Measurements from ENCODE around the gene USP40.

USP40 gene

GRCh38 chr2:233456111-233456510 is 110.5 kb downstream of the USP40 start:
- no peak for DNase-seq

GRCh38 chr2:233455491-233455890 is 111.1 kb downstream of the USP40 start:
- DNase-seq = no peak

- DNase-seq = no peak
Measured at GRCh38 chr2:233455006-233455405, 111.6 kb downstream of the USP40 start.

GRCh38 chr2:233453916-233454315 is 112.7 kb downstream of the USP40 start:
- no peak for DNase-seq

- no peak for DNase-seq
Measured at GRCh38 chr2:233453111-233453915, 113.3 kb downstream of the USP40 start.

- no peak for DNase-seq
Measured at GRCh38 chr2:233451950-233452349, 114.6 kb downstream of the USP40 start.

- no peak for DNase-seq
Measured at GRCh38 chr2:233450864-233451575, 115.6 kb downstream of the USP40 start.

- DNase-seq = no peak
Measured at GRCh38 chr2:233449921-233450863, 116.4 kb downstream of the USP40 start.

GRCh38 chr2:233449081-233449901 is 117.3 kb downstream of the USP40 start:
- peak in 1 of 2 experiments; percentile 32 for DNase-seq

- no peak for DNase-seq
Measured at GRCh38 chr2:233448575-233448974, 118.0 kb downstream of the USP40 start.

GRCh38 chr2:233448220-233448559 is 118.4 kb downstream of the USP40 start:
- no peak for DNase-seq

- no peak for DNase-seq
Measured at GRCh38 chr2:233447506-233448219, 118.9 kb downstream of the USP40 start.

- DNase-seq = no peak
Measured at GRCh38 chr2:233446606-233447305, 119.8 kb downstream of the USP40 start.

GRCh38 chr2:233446121-233446520 is 120.5 kb downstream of the USP40 start:
- no peak for DNase-seq

- no peak for DNase-seq
Measured at GRCh38 chr2:233445152-233445830, 121.3 kb downstream of the USP40 start.

GRCh38 chr2:233444501-233444900 is 122.1 kb downstream of the USP40 start:
- no peak for DNase-seq

- peak; percentile 66 to 79 for DNase-seq
Measured at GRCh38 chr2:233443511-233444183, 122.9 kb downstream of the USP40 start.

GRCh38 chr2:233442028-233442310 is 124.6 kb downstream of the USP40 start:
- no peak for DNase-seq

- no peak for DNase-seq
Measured at GRCh38 chr2:233441161-233442027, 125.2 kb downstream of the USP40 start.
